Brain microvascular endothelial cell (primary cell): ENCODE measurements around the gene SLC1A5.
"Not testable (repeated sequence)": the region's sequence is repeated elsewhere in the genome, so short reads cannot be mapped to it uniquely, and the experiment has no call there.

Experiments used
- DNase-seq: peaks from one replicate; pipeline ENCODE4 v3.0.0-alpha.2; 2020
- H3K27ac ChIP-seq: fragments of 250-450 bp; sonication (Bioruptor Pico); 2 replicates; pipeline ENCODE4 v1.5.1; 2020; ENCODE audit warnings: mild to moderate bottlenecking, moderate library complexity
- H3K27me3 ChIP-seq: fragments of 250-450 bp; sonication (Bioruptor Pico); replicated peaks from 2 replicates; pipeline ENCODE4 v1.5.1; 2020; ENCODE audit warnings: mild to moderate bottlenecking
- H3K36me3 ChIP-seq: fragments of 250-450 bp; sonication (Bioruptor Pico); replicated peaks from 2 replicates; pipeline ENCODE4 v1.5.1; 2020; ENCODE audit warnings: mild to moderate bottlenecking
- H3K4me3 ChIP-seq: 2 replicates; pipeline ENCODE4 v1.5.1; 2011; ENCODE audit warnings: low read depth, mild to moderate bottlenecking, control low read depth, low read length, moderate library complexity
- in situ Hi-C: cut with HindIII; loops from 2 replicates; pipeline ENCODE4 v1.10.0; 2017; ENCODE audit warnings: low sequenced_read_pairs, low pct_ligation_motif_present
- TF ChIP-seq, protein P1 (sequence below): IDR thresholded peaks from 2 replicates; pipeline ENCODE4 v1.5.1; 2011; ENCODE audit warnings: low read depth, mild to moderate bottlenecking, moderate library complexity, low read length, control low read depth, inconsistent platforms; ENCODE audit errors: missing control alignments

SLC1A5 gene

DNA sequence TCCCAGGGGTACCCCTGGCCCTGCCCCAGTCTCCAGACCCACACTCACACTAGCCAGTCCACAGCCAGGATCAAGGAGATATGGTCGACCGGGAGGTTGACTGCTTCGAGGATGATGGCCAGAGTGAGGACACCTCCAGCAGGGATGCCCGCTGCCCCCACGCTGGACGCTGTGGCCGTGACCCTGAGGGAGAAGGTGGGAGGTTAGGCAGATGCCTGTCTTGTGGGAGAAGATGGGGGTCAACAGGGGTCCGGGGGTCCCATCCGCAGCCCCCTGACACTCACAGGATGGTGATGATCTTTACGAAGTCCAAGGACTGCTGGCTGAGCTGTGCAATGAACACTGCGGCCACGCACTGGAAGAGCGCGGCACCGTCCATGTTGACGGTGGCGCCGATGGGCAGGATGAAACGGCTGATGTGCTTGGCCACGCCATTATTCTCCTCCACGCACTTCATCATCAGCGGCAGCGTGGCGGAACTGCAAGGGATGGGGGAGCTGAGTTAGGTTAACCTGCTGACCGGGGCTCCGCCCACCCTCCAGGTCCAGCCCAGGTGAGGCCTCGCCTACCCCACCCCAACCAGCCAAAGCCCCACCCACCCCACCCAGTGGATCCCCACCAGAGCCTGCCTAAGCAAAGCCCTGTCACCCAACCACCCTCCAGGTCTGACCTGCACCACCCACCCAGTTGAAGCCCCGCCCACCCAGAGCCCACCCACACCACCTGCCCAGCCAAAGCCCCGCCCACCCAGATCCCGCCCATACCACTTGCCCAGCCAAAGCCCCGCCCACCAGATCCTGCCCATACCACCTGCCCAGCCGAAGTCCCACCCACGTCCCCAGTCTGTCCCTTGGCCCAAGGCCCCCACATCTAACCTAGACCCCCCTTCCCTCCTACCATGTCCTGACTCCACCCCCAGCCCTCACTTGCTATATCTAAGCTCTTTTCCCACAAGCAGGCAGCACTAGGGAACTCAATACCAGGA, 11.2 kb downstream of the SLC1A5 start:
- TF ChIP-seq, protein P1, sequence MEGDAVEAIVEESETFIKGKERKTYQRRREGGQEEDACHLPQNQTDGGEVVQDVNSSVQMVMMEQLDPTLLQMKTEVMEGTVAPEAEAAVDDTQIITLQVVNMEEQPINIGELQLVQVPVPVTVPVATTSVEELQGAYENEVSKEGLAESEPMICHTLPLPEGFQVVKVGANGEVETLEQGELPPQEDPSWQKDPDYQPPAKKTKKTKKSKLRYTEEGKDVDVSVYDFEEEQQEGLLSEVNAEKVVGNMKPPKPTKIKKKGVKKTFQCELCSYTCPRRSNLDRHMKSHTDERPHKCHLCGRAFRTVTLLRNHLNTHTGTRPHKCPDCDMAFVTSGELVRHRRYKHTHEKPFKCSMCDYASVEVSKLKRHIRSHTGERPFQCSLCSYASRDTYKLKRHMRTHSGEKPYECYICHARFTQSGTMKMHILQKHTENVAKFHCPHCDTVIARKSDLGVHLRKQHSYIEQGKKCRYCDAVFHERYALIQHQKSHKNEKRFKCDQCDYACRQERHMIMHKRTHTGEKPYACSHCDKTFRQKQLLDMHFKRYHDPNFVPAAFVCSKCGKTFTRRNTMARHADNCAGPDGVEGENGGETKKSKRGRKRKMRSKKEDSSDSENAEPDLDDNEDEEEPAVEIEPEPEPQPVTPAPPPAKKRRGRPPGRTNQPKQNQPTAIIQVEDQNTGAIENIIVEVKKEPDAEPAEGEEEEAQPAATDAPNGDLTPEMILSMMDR, result no peak
- no peaks in the 10 kb centered on the region for H3K27me3 ChIP-seq
- no peak overlapping the region for H3K27ac ChIP-seq
- peaks cover 71% of the 10 kb centered on the region for H3K36me3 ChIP-seq
- no peak overlapping the region for H3K4me3 ChIP-seq
- DNase-seq, result no peak
- in situ Hi-C loops, result no loop called here

DNA sequence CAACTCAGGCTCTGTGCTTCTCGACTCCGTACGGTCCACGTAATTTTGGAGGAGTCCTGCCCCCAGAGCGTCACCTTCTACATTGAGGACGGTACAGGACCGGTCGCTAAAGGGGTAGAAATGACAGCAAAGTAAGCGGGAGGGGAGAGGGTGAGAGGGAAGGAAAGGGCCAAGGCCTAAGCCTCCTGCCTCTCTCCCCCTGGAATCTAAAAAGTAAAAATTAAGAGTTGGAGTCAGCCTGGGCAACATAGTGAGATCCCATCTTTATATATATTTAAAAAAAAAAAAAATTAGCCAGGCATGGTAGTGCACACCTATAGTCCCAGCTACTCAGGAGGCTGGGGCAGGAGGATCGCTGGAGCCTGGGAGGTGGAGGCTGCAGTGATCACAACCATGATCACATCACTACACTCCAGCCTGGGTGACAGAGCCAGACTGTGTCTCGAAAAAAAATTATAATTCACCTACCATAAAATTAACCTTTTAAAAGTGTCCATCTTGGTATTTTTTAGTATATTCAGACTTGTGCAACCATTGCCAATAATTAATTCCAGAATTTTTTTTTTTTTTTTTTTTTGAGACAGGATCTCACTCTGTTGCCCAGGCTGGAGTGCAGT, 12.6 kb downstream of the SLC1A5 start:
- Histone ChIP-seq H3K27me3 (no peaks in the 10 kb centered on the region), H3K36me3 (peaks cover 61% of the 10 kb centered on the region), H3K4me3 (no peak overlapping the region), H3K27ac (no peak overlapping the region)
- in situ Hi-C loops, result no loop called here
- TF ChIP-seq, protein P1, result no peak
- DNase-seq, result no peak

DNA sequence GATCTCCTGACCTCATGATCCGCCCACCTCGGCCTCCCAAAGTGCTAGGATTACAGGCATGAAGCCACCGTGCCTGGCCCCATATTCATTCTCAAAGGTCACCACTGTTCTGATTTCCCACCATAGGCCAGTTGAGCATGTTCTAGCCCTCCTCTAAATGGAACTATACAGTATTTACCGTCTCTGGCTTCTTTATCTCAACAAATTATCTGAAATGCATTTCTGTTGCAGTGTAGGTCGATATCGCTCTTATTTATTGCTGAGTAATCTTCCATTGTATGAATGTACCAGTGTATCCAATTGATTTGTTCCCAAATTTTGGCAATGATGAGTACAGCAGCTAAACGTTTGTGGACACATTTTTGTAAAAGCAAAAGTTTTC, 15.4 kb downstream of the SLC1A5 start:
- peaks cover 37% of the 10 kb centered on the region for H3K36me3 ChIP-seq
- no peak for DNase-seq
- H3K4me3 ChIP-seq, result no peak overlapping the region
- in situ Hi-C loops, result no loop called here
- no peak overlapping the region for H3K27ac ChIP-seq
- H3K27me3 ChIP-seq, result no peaks in the 10 kb centered on the region
- TF ChIP-seq, protein P1, result no peak

DNA sequence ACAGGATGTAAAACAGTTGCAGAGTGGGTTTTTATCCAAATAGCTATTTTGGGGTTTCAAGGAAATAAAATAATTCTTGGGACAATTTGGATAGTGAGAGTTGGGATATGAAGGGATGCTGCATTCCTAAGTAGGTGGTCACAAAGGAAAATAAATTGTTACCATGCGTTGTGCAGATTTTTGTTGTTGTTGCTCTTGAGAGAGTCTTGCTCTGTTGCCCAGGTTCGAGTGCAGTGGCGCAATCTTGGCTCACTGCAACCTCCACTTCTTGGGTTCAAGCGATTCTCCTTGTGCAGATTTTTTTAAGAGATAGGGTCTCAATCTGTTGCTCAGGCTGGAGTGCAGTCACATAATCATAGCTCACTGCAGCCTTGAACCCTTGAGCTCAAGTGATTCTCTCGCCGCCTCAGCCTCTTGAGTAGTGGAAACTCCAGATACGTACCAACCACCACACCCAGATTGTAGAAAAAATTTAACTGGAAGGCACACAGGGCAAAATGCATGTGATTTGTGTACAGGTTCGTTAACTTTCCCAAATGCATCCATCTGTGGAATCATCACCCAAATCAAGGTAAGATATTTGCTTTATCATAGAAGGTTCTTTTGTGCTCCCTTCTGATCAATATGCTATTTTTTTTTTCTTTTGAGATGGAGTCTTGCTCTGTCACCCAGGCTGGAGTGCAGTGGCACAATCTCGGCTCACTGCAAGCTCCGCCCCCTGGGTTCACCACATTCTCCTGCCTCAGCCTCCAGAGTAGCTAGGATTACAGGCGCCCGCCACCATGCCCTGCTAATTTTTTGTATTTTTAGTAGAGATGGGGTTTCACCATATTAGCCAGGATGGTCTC, 16.0 kb downstream of the SLC1A5 start:
- in situ Hi-C loops, result no loop called here
- TF ChIP-seq, protein P1, result no peak
- no peaks in the 10 kb centered on the region for H3K27me3 ChIP-seq
- DNase-seq, result no peak
- H3K27ac ChIP-seq, result no peak overlapping the region
- H3K4me3 ChIP-seq, result no peak overlapping the region
- H3K36me3 ChIP-seq, result peaks cover 32% of the 10 kb centered on the region

DNA sequence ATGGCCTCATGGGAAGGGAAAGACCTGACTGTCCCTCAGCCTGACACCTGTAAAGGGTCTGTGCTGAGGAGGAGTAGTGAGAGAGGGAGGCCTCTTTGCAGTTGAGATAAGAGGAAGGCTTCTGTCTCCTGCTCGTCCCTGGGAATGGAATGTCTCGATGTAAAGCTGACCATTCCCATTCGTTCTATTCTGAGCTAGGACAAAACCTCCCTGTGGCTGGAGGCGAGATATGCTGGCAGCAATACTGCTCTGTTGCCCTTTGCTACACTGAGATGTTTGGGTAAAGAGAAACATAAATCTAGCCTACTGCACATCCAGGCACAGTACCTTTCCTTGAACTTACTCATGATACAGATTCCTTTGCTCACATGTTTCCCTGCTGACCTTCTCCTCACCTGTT, 19.6 kb downstream of the SLC1A5 start:
- H3K36me3 ChIP-seq, result not testable (repeated sequence)

More for the DNA sequence above, 19.6 kb downstream of the SLC1A5 start:
- DNase-seq, H3K4me3 ChIP-seq, H3K27ac ChIP-seq, in situ Hi-C loops, H3K27me3 ChIP-seq: not testable (repeated sequence)
